ENCODE measurements around the gene IMPA2.

Gene IMPA2

GRCh38 chr18:11996907-11997306 is 15.6 kb downstream of the IMPA2 start:
- no peak for TF ChIP-seq CTCF (IDR thresholded peaks at IDR 0.05; ENCODE audit: borderline replicate concordance, insufficient read depth, low read depth, low read length)
- no peak overlapping the region for H3K4me3 ChIP-seq (ENCODE audit: low read depth, low read length)

GRCh38 chr18:11997466-11997865 is 16.2 kb downstream of the IMPA2 start:
- no peak overlapping the region for H3K4me3 ChIP-seq (ENCODE audit: low read depth, low read length)
- TF ChIP-seq CTCF (IDR thresholded peaks at IDR 0.05; ENCODE audit: borderline replicate concordance, insufficient read depth, low read depth, low read length), result no peak

- no peak for TF ChIP-seq CTCF (IDR thresholded peaks at IDR 0.05; ENCODE audit: borderline replicate concordance, insufficient read depth, low read depth, low read length)
- H3K4me3 ChIP-seq (ENCODE audit: low read depth, low read length), result no peak overlapping the region
Measured at GRCh38 chr18:11998193-11998592, 16.9 kb downstream of the IMPA2 start.

GRCh38 chr18:11999429-11999828 is 18.1 kb downstream of the IMPA2 start:
- H3K4me3 ChIP-seq (ENCODE audit: low read depth, low read length), result no peak overlapping the region
- TF ChIP-seq CTCF (IDR thresholded peaks at IDR 0.05; ENCODE audit: borderline replicate concordance, insufficient read depth, low read depth, low read length), result no peak

GRCh38 chr18:12000072-12000659 is 18.9 kb downstream of the IMPA2 start:
- no peak for TF ChIP-seq CTCF (IDR thresholded peaks at IDR 0.05; ENCODE audit: borderline replicate concordance, insufficient read depth, low read depth, low read length)
- no peak overlapping the region for H3K4me3 ChIP-seq (ENCODE audit: low read depth, low read length)

- TF ChIP-seq CTCF (IDR thresholded peaks at IDR 0.05; ENCODE audit: borderline replicate concordance, insufficient read depth, low read depth, low read length), result no peak
- no peak overlapping the region for H3K4me3 ChIP-seq (ENCODE audit: low read depth, low read length)
Measured at GRCh38 chr18:12001421-12001820, 20.1 kb downstream of the IMPA2 start.

- TF ChIP-seq CTCF (IDR thresholded peaks at IDR 0.05; ENCODE audit: borderline replicate concordance, insufficient read depth, low read depth, low read length), result no peak
- no peak overlapping the region for H3K4me3 ChIP-seq (ENCODE audit: low read depth, low read length)
Measured at GRCh38 chr18:12003894-12004293, 22.6 kb downstream of the IMPA2 start.

Measured in GM12875 (cell line).